NCI-H1436 (cell line): ENCODE results near the gene RNF214.
"Not testable (repeated sequence)": the region's sequence is repeated elsewhere in the genome, so short reads cannot be mapped to it uniquely, and the experiment has no call there.

Experiments used
- DNase-seq: peaks from one replicate; lab custom pipeline; 2025; lab: John Stamatoyannopoulos, UW

Gene RNF214

GRCh38 chr11:117230999-117231841 lies 1.3 kb upstream of the RNF214 start:
- DNase-seq = no peak

- no peak for DNase-seq
Observed at GRCh38 chr11:117231842-117232091, 704 bp upstream of the RNF214 start, which contains the start of gene PCSK7. PCSK7 (minus strand) TSS chr11:117232073; CDS start chr11:117229844, 2,229 bp downstream.

GRCh38 chr11:117232911-117233409 lies 489 bp downstream of the RNF214 start:
- no peak for DNase-seq

- no peak for DNase-seq
Observed at GRCh38 chr11:117238221-117238620, 5.8 kb downstream of the RNF214 start.

GRCh38 chr11:117239295-117239694 lies 6.8 kb downstream of the RNF214 start:
- no peak for DNase-seq

- no peak for DNase-seq
Observed at GRCh38 chr11:117248341-117248740, 15.9 kb downstream of the RNF214 start.

GRCh38 chr11:117249571-117249970 lies 17.1 kb downstream of the RNF214 start:
- no peak for DNase-seq

- DNase-seq = no peak
Observed at GRCh38 chr11:117251506-117251905, 19.0 kb downstream of the RNF214 start.

- DNase-seq = no peak
Observed at GRCh38 chr11:117255966-117256365, 23.5 kb downstream of the RNF214 start.

GRCh38 chr11:117256573-117256972 lies 24.1 kb downstream of the RNF214 start:
- no peak for DNase-seq

GRCh38 chr11:117258576-117258975 lies 26.1 kb downstream of the RNF214 start:
- DNase-seq = no peak

GRCh38 chr11:117259417-117259816 lies 26.9 kb downstream of the RNF214 start:
- no peak for DNase-seq

GRCh38 chr11:117264624-117265323 lies 32.3 kb downstream of the RNF214 start:
- DNase-seq = not testable (repeated sequence)

GRCh38 chr11:117265745-117266144 lies 33.3 kb downstream of the RNF214 start:
- no peak for DNase-seq

- no peak for DNase-seq
Observed at GRCh38 chr11:117269856-117270255, 37.4 kb downstream of the RNF214 start.

GRCh38 chr11:117271208-117271607 lies 38.7 kb downstream of the RNF214 start:
- DNase-seq = no peak

- DNase-seq = not testable (repeated sequence)
Observed at GRCh38 chr11:117272175-117272574, 39.7 kb downstream of the RNF214 start.

- DNase-seq = no peak
Observed at GRCh38 chr11:117273550-117274289, 41.2 kb downstream of the RNF214 start.

GRCh38 chr11:117278347-117278746 lies 45.9 kb downstream of the RNF214 start:
- no peak for DNase-seq

- DNase-seq = no peak
Observed at GRCh38 chr11:117279711-117280376, 47.4 kb downstream of the RNF214 start.

- DNase-seq = no peak
Observed at GRCh38 chr11:117281159-117281558, 48.7 kb downstream of the RNF214 start.

GRCh38 chr11:117281869-117282268 lies 49.4 kb downstream of the RNF214 start:
- DNase-seq = no peak
